ENCODE results near the gene LDB3.
A peak's percentile ranks its signal among the peaks of the same experiment; 100 is the strongest.

LDB3 gene

DNA sequence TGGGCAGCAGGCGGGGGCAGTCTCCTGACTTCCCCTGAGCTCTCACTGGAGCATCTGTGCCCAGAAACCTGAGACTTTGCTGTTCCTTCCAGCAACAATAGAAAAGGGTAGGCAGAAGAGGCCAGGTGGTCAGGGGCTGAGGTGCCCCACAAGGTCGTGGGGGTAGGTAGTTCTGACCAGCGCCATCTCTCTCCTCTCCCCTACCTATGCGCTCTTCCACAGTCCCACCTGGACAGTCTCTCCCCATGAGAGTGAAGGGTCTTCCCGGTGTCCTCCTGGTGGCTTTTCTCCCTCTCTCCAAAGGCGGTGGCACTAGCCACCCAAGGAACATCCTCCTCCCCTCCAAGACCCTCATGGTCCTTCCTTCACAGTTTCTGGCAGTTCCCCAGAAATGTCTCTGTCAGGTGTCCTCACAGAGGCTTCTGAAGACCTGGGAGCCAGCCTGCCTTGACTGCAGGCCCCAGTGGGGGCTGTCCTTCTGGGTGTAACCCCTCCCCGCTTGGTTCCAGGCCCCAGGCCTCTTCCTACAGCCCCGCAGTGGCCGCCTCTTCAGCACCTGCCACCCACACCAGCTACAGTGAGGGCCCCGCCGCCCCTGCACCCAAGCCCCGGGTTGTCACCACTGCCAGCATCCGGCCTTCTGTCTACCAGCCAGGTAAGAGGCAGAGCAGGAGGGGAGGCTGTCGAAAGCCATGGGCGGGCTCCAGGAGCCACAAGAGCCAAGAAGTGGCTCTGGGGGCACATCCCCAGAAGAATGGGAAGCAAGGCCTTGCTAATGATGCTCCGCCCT lies 41.3 kb downstream of the LDB3 start:
- ATAC-seq: no peak
- TF ChIP-seq ZNF70 (CRISPR knock-in tag; IDR thresholded peaks at IDR 0.05): no peak
- no peak for TF ChIP-seq ZNF8 (CRISPR knock-in tag; IDR thresholded peaks at IDR 0.05)
- no peak for TF ChIP-seq TCF4 (CRISPR knock-in tag; IDR thresholded peaks at IDR 0.05; ENCODE audit: borderline replicate concordance)
- no peak for TF ChIP-seq ZC3H10 (CRISPR knock-in tag; IDR thresholded peaks at IDR 0.05)
- no peak for TF ChIP-seq ZNF565 (CRISPR knock-in tag; conservative IDR thresholded peaks at IDR 0.05; ENCODE audit: low read depth)
- no peak for TF ChIP-seq ZFP3 (CRISPR knock-in tag; IDR thresholded peaks at IDR 0.05)
- TF ChIP-seq ARNTL (CRISPR knock-in tag; IDR thresholded peaks at IDR 0.05; ENCODE audit: borderline replicate concordance, low read depth): no peak
- TF ChIP-seq, protein P1, sequence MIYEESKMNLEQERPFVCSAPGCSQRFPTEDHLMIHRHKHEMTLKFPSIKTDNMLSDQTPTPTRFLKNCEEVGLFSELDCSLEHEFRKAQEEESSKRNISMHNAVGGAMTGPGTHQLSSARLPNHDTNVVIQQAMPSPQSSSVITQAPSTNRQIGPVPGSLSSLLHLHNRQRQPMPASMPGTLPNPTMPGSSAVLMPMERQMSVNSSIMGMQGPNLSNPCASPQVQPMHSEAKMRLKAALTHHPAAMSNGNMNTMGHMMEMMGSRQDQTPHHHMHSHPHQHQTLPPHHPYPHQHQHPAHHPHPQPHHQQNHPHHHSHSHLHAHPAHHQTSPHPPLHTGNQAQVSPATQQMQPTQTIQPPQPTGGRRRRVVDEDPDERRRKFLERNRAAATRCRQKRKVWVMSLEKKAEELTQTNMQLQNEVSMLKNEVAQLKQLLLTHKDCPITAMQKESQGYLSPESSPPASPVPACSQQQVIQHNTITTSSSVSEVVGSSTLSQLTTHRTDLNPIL (CRISPR knock-in tag; IDR thresholded peaks at IDR 0.05; ENCODE audit: low read depth): no peak
- no peak for TF ChIP-seq ESRRG (CRISPR knock-in tag; IDR thresholded peaks at IDR 0.05)
- no peak for TF ChIP-seq TSHZ2 (CRISPR knock-in tag; IDR thresholded peaks at IDR 0.05)
- no peak for TF ChIP-seq ZFP30 (CRISPR knock-in tag; IDR thresholded peaks at IDR 0.05)
- TF ChIP-seq, protein P2, sequence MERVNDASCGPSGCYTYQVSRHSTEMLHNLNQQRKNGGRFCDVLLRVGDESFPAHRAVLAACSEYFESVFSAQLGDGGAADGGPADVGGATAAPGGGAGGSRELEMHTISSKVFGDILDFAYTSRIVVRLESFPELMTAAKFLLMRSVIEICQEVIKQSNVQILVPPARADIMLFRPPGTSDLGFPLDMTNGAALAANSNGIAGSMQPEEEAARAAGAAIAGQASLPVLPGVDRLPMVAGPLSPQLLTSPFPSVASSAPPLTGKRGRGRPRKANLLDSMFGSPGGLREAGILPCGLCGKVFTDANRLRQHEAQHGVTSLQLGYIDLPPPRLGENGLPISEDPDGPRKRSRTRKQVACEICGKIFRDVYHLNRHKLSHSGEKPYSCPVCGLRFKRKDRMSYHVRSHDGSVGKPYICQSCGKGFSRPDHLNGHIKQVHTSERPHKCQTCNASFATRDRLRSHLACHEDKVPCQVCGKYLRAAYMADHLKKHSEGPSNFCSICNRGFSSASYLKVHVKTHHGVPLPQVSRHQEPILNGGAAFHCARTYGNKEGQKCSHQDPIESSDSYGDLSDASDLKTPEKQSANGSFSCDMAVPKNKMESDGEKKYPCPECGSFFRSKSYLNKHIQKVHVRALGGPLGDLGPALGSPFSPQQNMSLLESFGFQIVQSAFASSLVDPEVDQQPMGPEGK (CRISPR knock-in tag; IDR thresholded peaks at IDR 0.05; ENCODE audit: borderline replicate concordance): no peak
- TF ChIP-seq GLIS3 (CRISPR knock-in tag; IDR thresholded peaks at IDR 0.05): no peak

GRCh38 chr10:86710987-86711512 lies 42.7 kb downstream of the LDB3 start:
- no peak for TF ChIP-seq PPARA (CRISPR knock-in tag; IDR thresholded peaks at IDR 0.05; ENCODE audit: borderline replicate concordance)
- TF ChIP-seq, protein P2 (CRISPR knock-in tag; IDR thresholded peaks at IDR 0.05; ENCODE audit: borderline replicate concordance): peak; percentile 44
- TF ChIP-seq ZNF8 (CRISPR knock-in tag; IDR thresholded peaks at IDR 0.05): no peak
- no peak for TF ChIP-seq POU6F1 (CRISPR knock-in tag; IDR thresholded peaks at IDR 0.05; ENCODE audit: borderline replicate concordance, low read depth)
- TF ChIP-seq ARNTL (CRISPR knock-in tag; IDR thresholded peaks at IDR 0.05; ENCODE audit: borderline replicate concordance, low read depth): no peak
- TF ChIP-seq, protein P1 (CRISPR knock-in tag; IDR thresholded peaks at IDR 0.05; ENCODE audit: low read depth): no peak
- TF ChIP-seq ZFP3 (CRISPR knock-in tag; IDR thresholded peaks at IDR 0.05): peak; percentile 73; the same call in 1 of the 2 replicates
- TF ChIP-seq ZFP30 (CRISPR knock-in tag; IDR thresholded peaks at IDR 0.05): no peak
- TF ChIP-seq CSDC2 (CRISPR knock-in tag; IDR thresholded peaks at IDR 0.05): no peak
- TF ChIP-seq TCF4 (CRISPR knock-in tag; IDR thresholded peaks at IDR 0.05; ENCODE audit: borderline replicate concordance): no peak
- TF ChIP-seq TSHZ2 (CRISPR knock-in tag; IDR thresholded peaks at IDR 0.05): peak; percentile 61; the same call in 1 of the 2 replicates
- TF ChIP-seq ZNF70 (CRISPR knock-in tag; IDR thresholded peaks at IDR 0.05): 0 out of 2 replicates have a peak, but pooled peaks have one; percentile 5
- ATAC-seq: peak; percentile 95
